Type B pancreatic cell (in vitro differentiated cells): Measurements from ENCODE around the gene ERICH2. TPM values are rescaled to one million over a fixed set of nuclear protein-coding genes. Genes with fewer than 3 reads are reported as not detected.

Source experiments
- DNase-seq: peaks from one replicate; pipeline ENCODE4 v3.0.0; 2021; ENCODE audit warnings: mixed read lengths; ENCODE audit not compliant: unreplicated experiment; ENCODE audit errors: extremely low spot score
- H3K27ac Mint-ChIP-seq: 2 replicates; pipeline ENCODE4 v1.8.0; 2021; ENCODE audit warnings: mild to moderate bottlenecking, mixed read lengths
- H3K27me3 Mint-ChIP-seq: 2 replicates; pipeline ENCODE4 v1.8.0; 2021; ENCODE audit warnings: mixed read lengths
- H3K36me3 Mint-ChIP-seq: 2 replicates; pipeline ENCODE4 v1.8.0; 2021; ENCODE audit warnings: mixed read lengths
- H3K4me1 Mint-ChIP-seq: one replicate; pipeline ENCODE4 v1.8.0; 2021; ENCODE audit warnings: mixed read lengths; ENCODE audit not compliant: unreplicated experiment
- H3K4me3 Mint-ChIP-seq: 2 replicates; pipeline ENCODE4 v1.8.0; 2021; ENCODE audit warnings: mild to moderate bottlenecking, mixed read lengths
- H3K9me3 Mint-ChIP-seq: 2 replicates; pipeline ENCODE4 v1.8.0; 2021; ENCODE audit warnings: mixed read lengths
- total RNA-seq: library from RNA; stranded (reverse); gene quantifications from 2 replicates; pipeline ENCODE4 v1.2.1, GENCODE V29; 2021; ENCODE audit warnings: low replicate concordance
- TF ChIP-seq, protein P1 (sequence below): fragments of 200-600 bp; sonication (generic); conservative IDR thresholded peaks from 2 replicates; pipeline ENCODE4 v1.5.0; 2021; ENCODE audit warnings: antibody characterized with exemption, mild to moderate bottlenecking

ERICH2 gene
- total RNA-seq, 1 donor from 2014 or later = not detected

DNA sequence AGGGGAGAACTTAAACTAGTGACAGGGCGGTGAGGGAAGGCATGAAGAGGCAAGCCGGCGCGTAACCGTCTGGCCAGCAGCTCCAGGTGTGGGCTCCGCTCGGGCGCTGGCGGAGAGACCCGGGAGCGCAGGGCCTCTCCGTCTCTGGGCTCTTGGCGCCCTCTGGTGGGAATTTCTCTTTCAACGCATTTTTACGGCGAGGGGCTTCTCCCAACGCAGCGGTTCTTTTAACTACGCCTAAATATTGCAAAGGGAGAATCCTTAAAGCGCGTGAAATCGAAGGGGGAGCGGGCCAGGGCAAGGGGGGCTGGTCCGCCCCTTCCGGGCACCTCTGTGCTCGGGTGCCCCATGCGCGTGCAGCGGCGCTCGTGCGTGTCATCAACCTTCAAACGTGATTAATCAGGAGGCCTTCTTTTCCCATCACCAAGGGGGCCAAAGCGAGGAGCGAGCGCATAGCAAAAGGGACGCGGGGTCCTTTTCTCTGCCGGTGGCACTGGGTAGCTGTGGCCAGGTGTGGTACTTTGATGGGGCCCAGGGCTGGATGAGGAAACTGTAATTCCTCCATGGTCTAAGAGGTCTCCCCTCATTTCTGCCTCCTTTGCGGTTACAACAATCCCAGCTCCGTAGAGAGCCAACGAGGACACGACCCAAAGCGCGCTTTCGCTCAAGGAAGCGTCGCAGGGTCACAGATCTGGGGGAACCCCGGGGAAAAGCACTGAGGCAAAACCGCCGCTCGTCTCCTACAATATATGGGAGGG is 45.7 kb downstream of the ERICH2 start:
- peaks cover 91% of the 10 kb centered on the region for H3K27me3 Mint-ChIP-seq
- H3K36me3 Mint-ChIP-seq = no peaks in the 10 kb centered on the region
- no peaks in the 10 kb centered on the region for H3K9me3 Mint-ChIP-seq
- H3K4me3 Mint-ChIP-seq = peak overlapping the region; percentile 85
- DNase-seq = no peak
- H3K27ac Mint-ChIP-seq = peak overlapping the region; percentile 62
- peaks cover 35% of the 10 kb centered on the region for H3K4me1 Mint-ChIP-seq
- TF ChIP-seq, protein P1, sequence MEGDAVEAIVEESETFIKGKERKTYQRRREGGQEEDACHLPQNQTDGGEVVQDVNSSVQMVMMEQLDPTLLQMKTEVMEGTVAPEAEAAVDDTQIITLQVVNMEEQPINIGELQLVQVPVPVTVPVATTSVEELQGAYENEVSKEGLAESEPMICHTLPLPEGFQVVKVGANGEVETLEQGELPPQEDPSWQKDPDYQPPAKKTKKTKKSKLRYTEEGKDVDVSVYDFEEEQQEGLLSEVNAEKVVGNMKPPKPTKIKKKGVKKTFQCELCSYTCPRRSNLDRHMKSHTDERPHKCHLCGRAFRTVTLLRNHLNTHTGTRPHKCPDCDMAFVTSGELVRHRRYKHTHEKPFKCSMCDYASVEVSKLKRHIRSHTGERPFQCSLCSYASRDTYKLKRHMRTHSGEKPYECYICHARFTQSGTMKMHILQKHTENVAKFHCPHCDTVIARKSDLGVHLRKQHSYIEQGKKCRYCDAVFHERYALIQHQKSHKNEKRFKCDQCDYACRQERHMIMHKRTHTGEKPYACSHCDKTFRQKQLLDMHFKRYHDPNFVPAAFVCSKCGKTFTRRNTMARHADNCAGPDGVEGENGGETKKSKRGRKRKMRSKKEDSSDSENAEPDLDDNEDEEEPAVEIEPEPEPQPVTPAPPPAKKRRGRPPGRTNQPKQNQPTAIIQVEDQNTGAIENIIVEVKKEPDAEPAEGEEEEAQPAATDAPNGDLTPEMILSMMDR = peak; percentile 95

DNA sequence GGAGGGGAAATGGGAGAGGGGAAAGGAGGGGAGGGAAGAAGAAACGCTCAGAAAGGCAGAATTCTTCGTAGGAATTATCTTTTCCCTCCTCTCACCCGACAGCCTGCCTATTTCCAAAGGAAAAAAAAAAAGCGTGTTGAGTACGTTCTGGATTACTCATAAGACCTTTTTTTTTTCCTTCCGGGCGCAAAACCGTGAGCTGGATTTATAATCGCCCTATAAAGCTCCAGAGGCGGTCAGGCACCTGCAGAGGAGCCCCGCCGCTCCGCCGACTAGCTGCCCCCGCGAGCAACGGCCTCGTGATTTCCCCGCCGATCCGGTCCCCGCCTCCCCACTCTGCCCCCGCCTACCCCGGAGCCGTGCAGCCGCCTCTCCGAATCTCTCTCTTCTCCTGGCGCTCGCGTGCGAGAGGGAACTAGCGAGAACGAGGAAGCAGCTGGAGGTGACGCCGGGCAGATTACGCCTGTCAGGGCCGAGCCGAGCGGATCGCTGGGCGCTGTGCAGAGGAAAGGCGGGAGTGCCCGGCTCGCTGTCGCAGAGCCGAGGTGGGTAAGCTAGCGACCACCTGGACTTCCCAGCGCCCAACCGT is 46.4 kb downstream of the ERICH2 start, which contains the start of gene GAD1:
GAD1 (plus strand) TSS at position 384 of the 589 bp plus-strand sequence. CDS start 1,705 bp downstream, outside the sequence.
- Mint-ChIP-seq H3K9me3 (no peaks in the 10 kb centered on the region), H3K4me3 (peak within 1 kb of the TSS; percentile 85), H3K27ac (peak within 1 kb of the TSS; percentile 62), H3K4me1 (peaks cover 36% of the 10 kb centered on the region), H3K36me3 (no peaks in the 10 kb centered on the region), H3K27me3 (peaks cover 92% of the 10 kb centered on the region)
- no peak for DNase-seq
- TF ChIP-seq, protein P1 = no peak

DNA sequence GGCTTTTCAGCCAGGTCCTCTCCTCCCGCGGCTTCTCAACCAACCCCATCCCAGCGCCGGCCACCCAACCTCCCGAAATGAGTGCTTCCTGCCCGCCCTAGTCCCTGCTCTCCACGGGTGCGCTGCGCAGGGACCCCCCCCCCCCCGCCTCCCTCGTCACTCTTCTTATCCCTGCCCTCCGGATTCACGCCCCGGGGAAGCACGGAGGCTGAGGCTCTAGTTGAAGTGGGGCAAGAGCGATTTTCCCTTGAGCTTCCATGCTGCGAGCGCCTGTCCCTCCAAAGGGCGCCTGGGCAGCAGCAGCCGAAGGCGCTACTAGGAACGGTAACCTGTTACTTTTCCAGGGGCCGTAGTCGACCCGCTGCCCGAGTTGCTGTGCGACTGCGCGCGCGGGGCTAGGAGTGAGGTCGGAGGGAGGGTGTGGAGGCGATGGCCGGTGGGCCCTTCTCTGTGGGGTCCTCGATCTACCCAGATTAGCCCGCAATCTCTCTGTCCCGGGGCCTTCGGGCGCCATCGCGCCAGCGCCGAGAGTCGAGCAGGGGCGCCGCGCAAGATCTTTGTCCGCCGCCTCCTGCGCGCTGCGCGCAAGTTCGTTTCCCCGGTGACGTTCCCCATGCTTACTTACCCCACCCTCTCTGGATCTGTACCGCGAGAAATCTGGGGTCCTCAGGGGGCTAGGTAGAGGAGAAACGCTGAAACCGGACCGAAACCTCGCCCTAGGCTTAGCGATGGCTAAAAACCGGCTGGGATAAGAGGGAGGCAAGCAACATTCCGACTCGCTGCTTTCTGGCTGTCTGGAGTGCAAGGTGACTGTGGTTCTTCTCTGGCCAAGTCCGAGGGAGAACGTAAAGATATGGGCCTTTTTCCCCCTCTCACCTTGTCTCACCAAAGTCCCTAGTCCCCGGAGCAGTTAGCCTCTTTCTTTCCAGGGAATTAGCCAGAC is 47.2 kb downstream of the ERICH2 start:
- Mint-ChIP-seq H3K27me3 (peaks cover 100% of the 10 kb centered on the region), H3K27ac (peak overlapping the region; percentile 48), H3K4me3 (peak overlapping the region; percentile 85), H3K36me3 (no peaks in the 10 kb centered on the region), H3K4me1 (peaks cover 41% of the 10 kb centered on the region), H3K9me3 (no peaks in the 10 kb centered on the region)
- no peak for DNase-seq
- TF ChIP-seq, protein P1 = no peak

DNA sequence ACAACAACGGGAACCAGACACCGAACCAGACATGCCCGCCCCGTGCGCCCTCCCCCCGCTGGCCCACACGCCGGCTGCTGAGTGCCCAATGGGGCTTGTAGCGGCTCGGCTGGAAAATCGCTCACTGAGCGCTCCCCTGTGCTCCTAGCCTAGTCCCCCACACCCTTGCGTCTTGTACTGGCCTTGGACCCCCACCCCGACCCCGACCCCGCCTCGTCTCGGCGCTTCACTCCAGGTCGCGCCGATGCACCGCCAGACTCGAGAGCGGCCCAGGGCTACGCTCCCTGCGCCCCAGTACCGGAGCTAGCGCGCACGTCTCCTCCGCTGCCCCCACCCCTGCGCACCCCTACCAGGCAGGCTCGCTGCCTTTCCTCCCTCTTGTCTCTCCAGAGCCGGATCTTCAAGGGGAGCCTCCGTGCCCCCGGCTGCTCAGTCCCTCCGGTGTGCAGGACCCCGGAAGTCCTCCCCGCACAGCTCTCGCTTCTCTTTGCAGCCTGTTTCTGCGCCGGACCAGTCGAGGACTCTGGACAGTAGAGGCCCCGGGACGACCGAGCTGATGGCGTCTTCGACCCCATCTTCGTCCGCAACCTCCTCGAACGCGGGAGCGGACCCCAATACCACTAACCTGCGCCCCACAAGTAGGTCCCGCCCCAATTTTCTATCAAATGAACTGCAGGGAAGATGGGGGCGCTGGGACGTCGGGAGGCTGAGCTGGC is 48.0 kb downstream of the ERICH2 start:
- peaks cover 39% of the 10 kb centered on the region for H3K4me1 Mint-ChIP-seq
- H3K27me3 Mint-ChIP-seq = peaks cover 100% of the 10 kb centered on the region
- TF ChIP-seq, protein P1 = no peak
- H3K9me3 Mint-ChIP-seq = no peaks in the 10 kb centered on the region
- H3K27ac Mint-ChIP-seq = no peak overlapping the region
- H3K4me3 Mint-ChIP-seq = peak overlapping the region; percentile 85
- H3K36me3 Mint-ChIP-seq = no peaks in the 10 kb centered on the region
- DNase-seq = no peak
